SH-SY5Y (cell line): ENCODE data around the gene NPAT.

Source experiments
- GATA2 ChIP-seq: IDR thresholded peaks from 2 replicates; pipeline ENCODE4 v1.6.1; 2011; ENCODE audit warnings: mild to moderate bottlenecking, low read depth, low read length
- GATA3 ChIP-seq: IDR thresholded peaks from 2 replicates; pipeline ENCODE4 v1.6.1; 2011; ENCODE audit warnings: low read depth, mild to moderate bottlenecking, low read length, moderate library complexity

GRCh38 chr11:108235192-108235591 lies 12.8 kb upstream of the NPAT start:
- TF ChIP-seq GATA3 (no peak), GATA2 (no peak)
